ENCODE results near the gene NPSR1. TPM values are rescaled to one million over a fixed set of nuclear protein-coding genes. Genes with fewer than 3 reads are reported as not detected.
"Not testable (repeated sequence)": the region's sequence is repeated elsewhere in the genome, so short reads cannot be mapped to it uniquely, and the experiment has no call there.

NPSR1 gene
- polyA plus RNA-seq, 3 donors from 2014 or later, result not detected

DNA sequence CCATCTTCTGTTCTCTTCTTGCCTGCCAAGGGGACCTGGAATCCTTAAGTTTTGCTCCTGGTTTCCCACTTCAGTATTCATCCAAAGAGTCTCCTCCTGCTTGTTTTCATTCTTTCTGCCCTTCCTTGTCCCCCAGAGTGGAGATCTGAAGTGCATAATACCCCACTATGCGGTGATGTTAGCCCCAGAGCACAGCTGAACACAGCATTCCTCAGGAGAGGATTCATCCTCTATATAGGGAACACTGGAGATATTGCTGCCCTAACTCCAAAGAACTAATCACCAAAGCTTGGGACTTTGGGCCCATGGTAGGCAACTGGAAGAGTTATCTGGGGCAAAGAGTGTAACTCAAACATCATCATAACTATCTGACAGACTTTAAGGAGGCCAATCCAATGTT, 201.3 kb downstream of the NPSR1 start:
- H3K36me3 Mint-ChIP-seq; H3K27me3 Mint-ChIP-seq (ENCODE audit: low read depth in 3 of 3); H3K9me3 Mint-ChIP-seq; H3K4me3 Mint-ChIP-seq; H3K27ac Mint-ChIP-seq; DNase-seq; H3K4me1 Mint-ChIP-seq: not testable (repeated sequence)

DNA sequence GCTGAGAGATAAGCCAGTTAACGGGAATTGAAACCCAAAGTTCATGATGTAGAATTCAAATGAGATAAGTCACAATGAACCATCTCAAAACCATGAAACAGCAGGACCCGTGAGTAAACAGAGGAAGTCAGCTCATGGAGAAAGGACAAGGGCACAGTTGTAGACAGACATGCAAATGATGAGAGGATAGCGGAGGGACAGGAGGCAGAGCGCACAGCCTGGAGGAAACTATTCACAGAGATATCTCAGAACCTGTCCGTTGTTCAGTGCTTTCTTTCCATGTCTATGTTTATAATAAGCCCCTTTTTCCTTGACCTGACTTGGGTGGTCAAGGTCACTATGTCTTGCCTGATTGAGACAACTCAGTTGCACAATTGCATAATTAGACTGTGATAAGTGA, 208.2 kb downstream of the NPSR1 start:
- H3K27me3 Mint-ChIP-seq (ENCODE audit: low read depth in 3 of 3); H3K4me1 Mint-ChIP-seq; H3K4me3 Mint-ChIP-seq; H3K27ac Mint-ChIP-seq; H3K36me3 Mint-ChIP-seq; DNase-seq; H3K9me3 Mint-ChIP-seq: not testable (repeated sequence)

DNA sequence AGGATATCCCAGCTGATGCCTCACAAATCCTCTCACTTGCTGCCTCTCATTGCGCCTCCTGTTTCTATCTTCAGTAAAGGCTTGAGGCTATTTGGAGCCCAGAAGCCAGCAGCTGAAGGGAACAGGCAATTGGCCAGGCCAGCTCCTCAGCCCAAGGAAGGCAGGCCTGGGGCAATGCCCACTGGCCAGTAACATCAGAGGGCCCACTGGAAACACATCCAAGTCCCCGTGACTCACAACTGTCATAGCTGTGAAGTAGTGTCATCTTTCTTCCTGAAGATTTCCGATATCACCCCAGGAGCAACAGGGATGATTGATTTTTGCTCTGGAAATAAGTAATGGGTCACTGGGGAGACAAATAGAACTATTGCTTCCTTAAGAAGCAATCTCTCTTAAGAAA, 209.3 kb downstream of the NPSR1 start:
- H3K27ac Mint-ChIP-seq; DNase-seq; H3K4me3 Mint-ChIP-seq; H3K27me3 Mint-ChIP-seq (ENCODE audit: low read depth in 3 of 3); H3K36me3 Mint-ChIP-seq; H3K4me1 Mint-ChIP-seq; H3K9me3 Mint-ChIP-seq: not testable (repeated sequence)

DNA sequence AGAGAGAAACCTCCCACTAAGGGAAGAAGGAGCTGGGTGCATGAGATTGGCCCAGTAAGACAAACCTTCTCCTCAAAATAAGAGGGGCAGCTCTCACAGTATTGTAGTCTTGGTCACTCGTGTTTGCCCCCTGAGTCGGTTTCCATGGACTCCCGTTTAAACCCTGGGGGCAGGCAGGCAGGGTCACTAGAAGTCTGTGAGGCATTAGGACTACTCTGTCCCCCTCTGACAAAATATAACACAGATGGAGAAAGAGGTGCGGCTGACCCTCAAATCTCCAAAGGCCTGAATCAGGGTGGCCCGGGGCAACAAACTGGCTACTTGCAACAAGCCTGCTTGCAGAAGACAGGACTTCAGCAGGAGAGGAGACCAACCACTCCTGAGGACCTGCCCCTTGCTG, 210.6 kb downstream of the NPSR1 start:
- not testable (repeated sequence) for H3K9me3 Mint-ChIP-seq; H3K4me1 Mint-ChIP-seq; H3K27ac Mint-ChIP-seq; H3K36me3 Mint-ChIP-seq; H3K27me3 Mint-ChIP-seq (ENCODE audit: low read depth in 3 of 3); DNase-seq; H3K4me3 Mint-ChIP-seq

DNA sequence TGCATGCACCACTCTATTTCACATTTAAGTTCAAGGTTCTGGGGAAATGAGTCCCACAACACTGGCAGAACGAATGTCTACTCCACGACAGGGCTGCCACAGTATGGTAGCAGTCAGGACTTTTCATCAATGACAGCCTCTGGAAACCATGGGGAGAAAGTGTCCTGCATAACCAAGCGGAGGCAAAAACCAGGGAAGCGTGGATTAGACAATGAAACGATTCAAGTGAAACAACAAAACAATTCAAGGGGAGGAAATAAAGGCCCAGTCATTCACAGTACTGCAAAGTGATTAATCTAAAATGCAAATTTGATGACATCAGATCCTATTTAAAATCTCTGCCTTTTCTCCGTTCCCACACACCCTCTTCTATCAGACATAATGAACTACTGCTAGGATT, 211.0 kb downstream of the NPSR1 start:
- Mint-ChIP-seq H3K36me3 (peaks cover 0 to 4% (median 0%) of the 10 kb centered on the region in 3 donors), H3K9me3 (peaks cover 0 to 10% (median 0%) of the 10 kb centered on the region in 6 donors), H3K4me3 (no peak overlapping the region)

DNA sequence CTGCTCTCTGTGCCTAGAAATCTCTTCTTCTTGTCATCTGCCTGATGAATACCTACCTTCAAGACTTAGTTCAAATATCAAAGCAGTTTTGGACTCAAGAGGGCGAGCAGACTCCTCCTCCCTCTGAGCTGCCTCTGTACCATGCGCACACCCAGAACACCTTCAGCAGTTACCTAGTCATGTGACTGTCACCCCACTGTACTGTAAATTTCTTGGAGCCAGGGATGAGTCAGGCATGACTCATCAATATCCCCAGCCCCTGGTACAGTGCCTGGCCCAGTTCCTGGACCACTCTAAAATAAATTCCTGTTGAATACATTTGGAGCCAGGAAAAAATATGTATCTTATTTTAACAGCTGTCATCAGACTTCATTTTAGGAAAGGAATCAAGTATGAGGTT, 212.0 kb downstream of the NPSR1 start:
- DNase-seq; H3K27ac Mint-ChIP-seq; H3K4me3 Mint-ChIP-seq; H3K9me3 Mint-ChIP-seq; H3K4me1 Mint-ChIP-seq; H3K36me3 Mint-ChIP-seq; H3K27me3 Mint-ChIP-seq (ENCODE audit: low read depth in 3 of 3): not testable (repeated sequence)

More for the DNA sequence above, 211.0 kb downstream of the NPSR1 start:
- Mint-ChIP-seq H3K27me3 (ENCODE audit: low read depth in 3 of 3) (peaks cover 0 to 5% (median 2%) of the 10 kb centered on the region in 3 donors), H3K27ac (no peak overlapping the region), H3K4me1 (no peaks in the 10 kb centered on the region)
- no peak for DNase-seq

DNA sequence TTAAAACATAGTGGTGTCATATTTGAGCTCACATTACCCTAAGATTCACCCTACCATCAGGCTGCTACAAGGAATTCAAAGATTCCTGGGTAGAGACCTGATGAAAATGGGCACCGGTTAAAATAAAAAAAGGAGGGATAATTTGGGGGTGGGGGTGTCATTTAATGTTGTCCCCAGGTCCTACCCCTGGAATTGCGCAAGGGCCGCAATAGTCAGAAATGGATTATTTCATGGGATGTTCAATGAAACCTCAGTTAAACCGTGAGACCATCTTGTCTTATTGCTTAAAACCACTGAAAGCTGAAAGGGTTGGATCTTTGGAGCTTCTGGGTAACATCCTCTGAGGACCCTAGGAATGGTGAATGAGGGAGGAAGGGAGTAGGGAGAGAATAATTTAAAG, 216.3 kb downstream of the NPSR1 start:
- H3K27me3 Mint-ChIP-seq (ENCODE audit: low read depth in 3 of 3); H3K4me3 Mint-ChIP-seq: not testable (repeated sequence)

DNA sequence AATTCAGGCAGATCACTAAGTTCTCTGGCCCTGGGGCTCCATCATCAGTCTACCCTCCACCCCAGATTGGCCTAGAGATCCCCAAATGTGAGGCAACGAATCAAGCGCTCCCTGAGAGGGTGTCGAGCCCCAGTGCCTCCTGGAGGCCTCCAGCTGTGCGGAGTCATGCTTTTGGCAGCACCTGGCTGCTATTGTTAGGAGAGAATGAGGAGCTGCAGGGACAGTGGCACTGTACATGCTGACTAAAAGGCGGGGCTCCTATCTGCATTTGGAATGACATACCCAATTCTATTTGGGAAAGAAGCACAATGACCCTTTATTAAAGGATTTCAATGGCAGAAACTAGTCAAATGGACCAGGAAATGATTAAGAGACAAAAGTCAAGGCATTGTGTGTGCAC, 217.5 kb downstream of the NPSR1 start:
- peaks cover 0 to 4% (median 0%) of the 10 kb centered on the region in 3 donors for H3K36me3 Mint-ChIP-seq

More for the DNA sequence above, 216.3 kb downstream of the NPSR1 start:
- not testable (repeated sequence) for H3K36me3 Mint-ChIP-seq, H3K9me3 Mint-ChIP-seq, H3K4me1 Mint-ChIP-seq, DNase-seq, H3K27ac Mint-ChIP-seq

DNA sequence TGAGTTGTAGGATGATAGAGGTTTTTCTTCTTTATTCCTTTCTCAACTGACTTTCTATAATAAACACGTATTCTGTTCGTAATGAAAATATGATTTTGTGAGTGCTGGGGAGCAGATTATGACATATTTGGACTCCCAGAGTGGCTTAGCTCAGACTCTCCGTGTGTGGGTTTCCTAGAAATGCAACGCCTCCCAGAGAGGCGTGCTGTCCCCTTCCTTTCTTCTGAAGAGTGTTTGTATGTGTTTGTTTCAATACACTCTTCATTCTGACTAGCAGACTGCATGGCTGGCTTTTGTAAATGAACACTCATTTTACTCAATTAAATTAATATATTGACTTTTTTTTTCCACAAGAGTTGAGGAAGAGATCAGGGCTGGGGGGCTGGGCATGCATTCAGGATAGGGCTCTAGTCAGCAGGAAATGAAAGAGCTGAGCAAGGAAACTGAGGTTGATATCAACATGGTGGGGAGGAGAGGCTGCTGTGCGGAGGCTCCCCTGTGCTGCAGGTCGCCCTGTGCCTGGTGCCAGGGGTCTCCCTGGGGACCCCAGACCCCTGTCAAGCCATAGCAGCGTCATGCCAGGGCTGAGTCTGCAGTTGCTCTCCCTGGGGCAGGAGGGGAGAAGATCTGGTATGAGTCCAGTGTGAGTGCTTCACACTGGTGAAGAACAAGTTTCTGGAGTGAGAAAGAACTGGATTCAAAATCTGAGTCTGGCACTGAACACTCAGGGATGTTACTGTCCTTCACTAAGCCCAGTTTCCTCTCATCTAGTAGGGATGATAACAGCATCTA, 221.1 kb downstream of the NPSR1 start:
- H3K36me3 Mint-ChIP-seq; H3K27me3 Mint-ChIP-seq (ENCODE audit: low read depth in 3 of 3); DNase-seq; H3K4me1 Mint-ChIP-seq; H3K4me3 Mint-ChIP-seq; H3K27ac Mint-ChIP-seq: not testable (repeated sequence)
- peaks cover 0 to 15% (median 9%) of the 10 kb centered on the region in 6 donors for H3K9me3 Mint-ChIP-seq

More for the DNA sequence above, 217.5 kb downstream of the NPSR1 start:
- H3K4me1 Mint-ChIP-seq, result no peaks in the 10 kb centered on the region
- H3K27ac Mint-ChIP-seq, result no peak overlapping the region
- H3K4me3 Mint-ChIP-seq, result no peak overlapping the region
- peaks cover 0 to 8% (median 0%) of the 10 kb centered on the region in 6 donors for H3K9me3 Mint-ChIP-seq
- no peak for DNase-seq
- H3K27me3 Mint-ChIP-seq (ENCODE audit: low read depth in 3 of 3), result peaks cover 0 to 3% (median 2%) of the 10 kb centered on the region in 3 donors

DNA sequence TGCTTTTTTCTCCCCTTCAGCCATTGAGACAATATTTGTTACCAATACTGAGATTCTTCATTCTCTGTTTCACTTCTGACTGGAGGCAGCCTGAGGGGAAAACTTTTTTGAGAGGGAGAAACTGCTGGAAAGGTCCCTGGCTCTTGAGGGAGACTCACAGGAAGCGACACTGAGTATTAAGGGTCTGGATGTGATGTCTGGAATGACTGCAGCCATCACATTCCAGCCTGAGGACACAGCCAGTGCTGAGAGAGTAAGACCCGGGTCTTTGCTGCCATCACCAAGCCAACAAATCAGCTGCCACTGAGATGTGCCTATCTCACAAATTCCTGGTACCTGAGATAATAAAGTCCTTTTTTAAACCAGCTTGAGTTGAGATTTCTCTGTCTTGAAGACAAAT, 221.9 kb downstream of the NPSR1 start:
- no peak for DNase-seq
- Mint-ChIP-seq H3K27me3 (ENCODE audit: low read depth in 3 of 3) (peaks cover 1 to 3% (median 3%) of the 10 kb centered on the region in 3 donors), H3K4me3 (no peak overlapping the region), H3K9me3 (peaks cover 0 to 16% (median 9%) of the 10 kb centered on the region in 6 donors), H3K4me1 (no peaks in the 10 kb centered on the region), H3K36me3 (no peaks in the 10 kb centered on the region), H3K27ac (no peak overlapping the region)

DNA sequence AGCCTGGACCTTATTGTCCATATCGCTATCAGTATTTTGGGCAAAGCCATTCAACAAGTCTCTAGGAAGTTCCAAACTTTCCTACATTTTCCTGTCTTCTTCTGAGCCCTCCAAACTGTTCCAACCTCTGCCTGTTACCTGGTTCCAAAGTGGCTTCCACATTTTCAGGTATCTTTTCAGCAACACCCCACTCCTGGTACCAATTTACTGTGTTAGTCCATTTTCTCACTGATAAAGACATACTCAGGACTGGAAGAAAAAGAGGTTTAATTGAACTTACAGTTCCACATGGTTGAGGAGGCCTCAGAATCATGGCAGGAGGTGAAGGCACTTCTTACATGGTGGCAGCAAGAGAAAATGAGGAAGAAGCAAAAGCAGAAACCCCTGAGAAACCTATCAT, 225.8 kb downstream of the NPSR1 start:
- not testable (repeated sequence) for H3K27ac Mint-ChIP-seq; H3K4me3 Mint-ChIP-seq; H3K27me3 Mint-ChIP-seq (ENCODE audit: low read depth in 3 of 3); H3K36me3 Mint-ChIP-seq; DNase-seq; H3K4me1 Mint-ChIP-seq
- H3K9me3 Mint-ChIP-seq, result peaks cover 0 to 16% (median 10%) of the 10 kb centered on the region in 6 donors

DNA sequence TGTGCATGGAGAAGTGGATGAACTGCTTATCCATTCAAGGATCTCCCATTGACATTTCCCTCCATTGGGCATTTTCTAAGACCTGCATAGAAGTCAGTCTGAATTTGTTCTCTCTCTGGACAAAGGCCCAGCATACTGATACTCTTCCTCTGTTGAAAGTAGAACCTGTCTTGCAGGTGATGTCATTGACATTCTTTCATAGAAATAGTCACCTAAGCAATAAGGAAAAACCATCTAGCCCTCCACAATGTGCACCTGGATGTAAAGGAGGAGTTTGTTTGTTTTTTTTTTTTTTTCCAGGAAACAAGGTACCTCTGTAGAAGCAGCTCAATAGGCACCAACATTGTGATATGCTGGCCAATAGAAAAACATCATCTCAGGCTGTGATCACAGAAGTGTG, 228.8 kb downstream of the NPSR1 start:
- H3K9me3 Mint-ChIP-seq, result peaks cover 2 to 13% (median 10%) of the 10 kb centered on the region in 6 donors
- DNase-seq, result no peak
- no peaks in the 10 kb centered on the region for H3K4me1 Mint-ChIP-seq
- H3K27me3 Mint-ChIP-seq (ENCODE audit: low read depth in 3 of 3), result peaks cover 0 to 2% (median 2%) of the 10 kb centered on the region in 3 donors
- no peaks in the 10 kb centered on the region for H3K36me3 Mint-ChIP-seq
- H3K27ac Mint-ChIP-seq, result no peak overlapping the region
- no peak overlapping the region for H3K4me3 Mint-ChIP-seq

DNA sequence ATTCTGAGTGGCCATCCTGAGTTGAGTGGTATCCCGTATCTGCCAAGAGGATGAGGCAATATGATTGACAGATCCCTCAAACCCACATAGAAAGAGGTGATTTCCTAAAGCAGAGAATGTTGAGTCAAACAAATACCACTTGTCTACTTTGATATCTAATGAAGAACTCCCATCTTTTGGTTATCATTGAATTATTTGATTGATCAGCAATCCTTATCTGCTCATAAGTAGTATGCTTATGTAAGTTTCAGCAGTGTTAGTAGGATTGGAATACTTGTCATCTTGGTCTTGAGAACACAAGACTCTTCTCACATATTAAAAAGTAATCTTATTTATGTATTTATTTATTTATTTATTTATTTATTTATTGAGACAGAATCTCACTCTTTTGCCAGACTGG, 231.9 kb downstream of the NPSR1 start:
- H3K4me1 Mint-ChIP-seq, result no peaks in the 10 kb centered on the region
- peaks cover 2 to 12% (median 5%) of the 10 kb centered on the region in 6 donors for H3K9me3 Mint-ChIP-seq
- no peaks in the 10 kb centered on the region for H3K36me3 Mint-ChIP-seq
- H3K27ac Mint-ChIP-seq, result no peak overlapping the region
- DNase-seq, result no peak
- peaks cover 0 to 5% (median 4%) of the 10 kb centered on the region in 3 donors for H3K27me3 Mint-ChIP-seq (ENCODE audit: low read depth in 3 of 3)
- no peak overlapping the region for H3K4me3 Mint-ChIP-seq

DNA sequence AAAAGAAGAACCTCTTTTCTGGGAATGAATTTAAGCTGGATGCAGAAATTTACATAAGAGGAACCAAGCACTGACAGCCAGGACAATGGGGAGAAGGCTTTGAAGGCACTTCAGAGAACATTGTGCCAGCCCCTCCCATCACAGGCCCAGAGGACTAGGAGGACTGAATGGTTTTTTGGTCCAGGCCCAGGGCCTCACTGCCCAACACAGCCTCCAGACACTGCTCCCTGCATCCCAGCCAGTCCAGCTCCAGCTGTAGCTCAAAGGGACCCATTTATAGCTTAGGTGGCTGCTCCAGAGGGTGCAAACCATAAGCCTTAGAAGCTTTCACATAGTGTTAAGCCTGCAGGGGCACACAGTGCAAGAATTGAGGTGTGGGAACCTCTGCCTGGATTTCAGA, 237.2 kb downstream of the NPSR1 start:
- H3K4me1 Mint-ChIP-seq, result no peaks in the 10 kb centered on the region
- no peak overlapping the region for H3K27ac Mint-ChIP-seq
- H3K4me3 Mint-ChIP-seq, result no peak overlapping the region
- no peaks in the 10 kb centered on the region for H3K36me3 Mint-ChIP-seq
- peaks cover 2 to 24% (median 8%) of the 10 kb centered on the region in 6 donors for H3K9me3 Mint-ChIP-seq
- peaks cover 4 to 15% (median 4%) of the 10 kb centered on the region in 3 donors for H3K27me3 Mint-ChIP-seq (ENCODE audit: low read depth in 3 of 3)
- DNase-seq, result no peak

Data from immature natural killer cell (primary cell).